ENCODE measurements around the gene SLC66A3.

The SLC66A3 gene

DNA sequence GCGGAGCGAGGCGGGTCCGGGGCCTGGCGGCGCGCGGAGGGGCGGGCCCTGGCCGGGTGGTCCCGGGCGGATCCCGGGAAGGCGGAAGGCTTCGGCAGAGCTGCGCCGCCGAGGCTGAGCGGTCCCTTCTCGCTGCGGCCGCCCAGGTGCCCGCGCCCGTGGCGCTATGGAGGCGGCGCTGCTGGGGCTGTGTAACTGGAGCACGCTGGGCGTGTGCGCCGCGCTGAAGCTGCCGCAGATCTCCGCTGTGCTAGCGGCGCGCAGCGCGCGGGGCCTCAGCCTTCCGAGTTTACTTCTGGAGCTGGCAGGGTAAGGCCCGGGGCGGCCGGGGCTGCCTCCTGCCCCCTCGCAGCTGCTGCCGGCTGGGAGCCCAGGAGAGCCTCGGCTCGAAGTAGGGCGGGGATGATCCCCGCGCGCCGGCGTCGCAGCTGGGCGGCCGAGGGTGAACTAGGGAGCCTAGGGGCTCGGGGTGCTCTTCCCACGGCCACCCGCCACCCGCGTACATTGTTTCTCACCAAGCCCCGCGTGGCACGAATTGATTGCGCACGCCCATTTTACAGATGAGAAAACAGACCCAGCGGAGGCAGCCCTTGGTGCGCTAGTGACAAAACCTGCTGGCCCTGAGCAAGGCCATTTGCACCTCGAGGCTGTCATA lies at the start of gene SLC66A3:
Gene SLC66A3, plus strand, starts transcription at position 87 of the 655 bp plus-strand sequence. Its CDS starts 80 bp downstream, at position 167.
- DNase-seq: peak; percentile 80

DNA sequence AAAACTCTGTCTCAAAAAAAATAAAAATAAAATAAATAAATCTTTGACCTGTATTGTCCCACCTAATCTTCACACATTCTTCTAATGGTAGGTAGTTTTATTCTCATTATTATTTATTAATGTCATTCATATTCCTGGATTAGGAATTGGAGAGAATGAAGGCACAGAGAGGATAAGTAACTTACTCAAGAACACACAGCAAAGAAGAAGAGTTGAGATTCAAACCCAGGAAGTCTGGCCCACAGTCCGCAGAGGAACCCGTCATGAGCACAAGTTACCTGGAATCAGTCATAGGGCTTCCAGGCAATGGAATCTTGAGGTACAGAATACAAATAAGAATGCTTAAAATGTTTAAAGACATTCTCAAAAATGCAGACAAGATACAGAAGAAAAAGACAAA lies 46.3 kb upstream of the SLC66A3 start:
- no peak for DNase-seq

DNA sequence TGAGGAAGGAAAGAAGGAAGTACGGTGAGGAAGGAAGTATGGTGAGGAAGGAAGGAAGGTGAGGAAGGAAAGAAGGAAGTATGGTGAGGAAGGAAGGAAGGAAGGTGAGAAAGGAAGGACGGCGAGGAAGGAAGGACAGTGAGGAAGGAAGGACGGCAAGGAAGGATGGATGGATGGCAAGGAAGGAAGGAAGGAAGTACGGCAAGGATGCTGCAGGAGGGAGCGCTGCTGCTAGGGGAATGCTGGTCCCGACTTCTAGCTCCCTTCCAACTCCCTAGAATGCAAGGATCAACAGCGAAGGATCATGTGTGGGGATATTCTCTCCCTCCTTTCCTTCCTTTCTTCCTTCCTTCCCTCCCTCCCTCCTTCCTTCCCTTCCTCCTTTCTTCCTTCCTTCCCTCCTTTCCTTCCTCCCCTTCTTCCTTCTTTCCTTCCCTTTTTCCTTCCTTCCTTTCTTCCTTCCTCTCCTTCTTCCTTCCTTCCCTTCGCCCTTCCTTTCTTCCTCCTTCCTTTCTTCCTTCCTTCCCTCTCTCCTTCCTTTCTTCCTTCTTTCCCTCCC lies 42.3 kb upstream of the SLC66A3 start:
- no peak for DNase-seq

DNA sequence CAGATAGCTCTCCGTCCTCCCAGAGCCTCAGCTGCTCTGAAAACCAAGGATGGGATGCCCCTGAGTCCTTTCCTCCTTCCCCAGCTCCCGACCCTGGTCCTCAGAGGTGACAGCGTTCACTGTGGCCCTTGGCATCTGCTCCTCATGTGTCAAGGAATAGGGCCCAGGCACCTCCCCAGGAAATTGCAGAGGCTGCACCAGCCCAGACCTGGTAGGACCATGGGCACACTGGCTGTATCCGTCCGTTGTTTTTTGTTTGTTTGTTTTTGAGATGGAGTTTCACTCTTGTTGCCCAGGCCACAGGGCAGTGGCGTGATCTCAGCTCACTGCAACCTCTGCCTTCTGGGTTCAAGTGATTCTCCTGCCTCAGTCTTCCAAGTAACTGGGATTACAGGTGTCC lies 37.5 kb upstream of the SLC66A3 start:
- no peak for DNase-seq

DNA sequence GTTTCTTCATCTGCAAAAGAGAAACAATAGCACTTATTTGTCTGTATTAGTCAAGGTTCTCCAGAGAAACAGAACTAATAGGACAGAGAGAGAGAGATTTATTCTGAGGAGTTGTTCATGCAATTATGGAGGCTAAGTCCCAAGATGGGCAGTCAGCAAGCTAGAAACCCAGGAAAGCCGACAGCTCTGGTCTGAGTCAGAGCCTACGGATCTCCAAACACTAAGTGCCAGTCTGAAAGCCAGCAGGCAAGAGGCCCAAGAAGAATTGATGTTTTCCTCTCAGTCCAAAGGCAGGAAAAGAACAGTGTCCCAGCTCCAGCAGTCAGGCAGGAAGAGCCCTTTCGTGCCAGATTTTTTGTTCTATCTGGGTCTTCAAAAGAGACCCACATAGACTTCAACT lies 36.5 kb upstream of the SLC66A3 start:
- DNase-seq: no peak

DNA sequence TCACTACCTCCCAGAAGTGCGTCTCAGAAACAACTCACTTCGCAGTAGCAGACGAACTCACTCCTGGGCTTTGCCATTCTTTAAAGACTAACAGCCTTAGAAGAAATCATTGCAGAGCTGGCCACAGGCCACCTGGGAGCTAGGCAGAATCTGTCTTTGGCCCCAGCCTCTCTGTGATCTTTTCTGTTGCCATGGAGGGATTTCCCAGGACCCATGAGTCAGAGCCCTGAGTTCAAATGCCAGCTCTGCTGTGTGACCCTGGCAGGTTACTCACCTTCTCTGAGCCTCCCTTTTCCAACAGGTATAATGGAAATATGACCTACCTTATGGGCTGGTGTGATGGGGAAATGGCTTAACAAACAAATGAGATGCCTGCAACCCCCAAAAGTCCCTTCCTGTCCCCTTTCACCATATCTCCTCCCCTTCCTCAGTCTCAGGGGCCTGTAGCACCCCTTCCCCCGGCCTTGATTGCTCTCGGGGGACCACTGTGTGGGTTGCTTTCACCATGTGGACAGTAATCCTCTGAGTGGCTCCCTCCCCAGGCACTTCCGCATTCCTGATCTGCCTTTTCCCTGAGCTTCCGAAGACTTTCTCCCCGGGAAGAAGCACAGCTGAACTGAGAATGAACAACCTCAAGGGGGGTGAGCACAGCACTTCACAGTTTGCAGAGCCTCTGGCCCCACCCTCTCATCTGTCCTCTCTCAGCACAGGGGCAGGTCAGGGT lies 34.0 kb upstream of the SLC66A3 start:
- DNase-seq: no peak

DNA sequence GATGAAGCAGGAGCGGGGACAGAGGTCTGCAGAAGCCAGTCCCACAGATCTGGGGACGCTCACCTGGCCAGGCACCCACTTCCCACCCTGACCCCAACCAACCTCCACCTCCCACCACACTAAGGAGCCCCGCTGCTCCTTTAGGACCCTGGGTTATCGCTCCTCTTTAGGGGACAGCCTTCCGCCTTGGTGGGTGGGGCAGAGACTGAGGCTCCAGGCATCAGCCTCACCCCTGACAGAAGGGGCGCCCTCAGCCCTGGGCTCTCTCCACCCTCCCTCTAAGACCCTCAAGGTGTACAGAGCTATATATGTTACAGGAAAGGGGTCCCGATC lies 33.5 kb upstream of the SLC66A3 start:
- no peak for DNase-seq

DNA sequence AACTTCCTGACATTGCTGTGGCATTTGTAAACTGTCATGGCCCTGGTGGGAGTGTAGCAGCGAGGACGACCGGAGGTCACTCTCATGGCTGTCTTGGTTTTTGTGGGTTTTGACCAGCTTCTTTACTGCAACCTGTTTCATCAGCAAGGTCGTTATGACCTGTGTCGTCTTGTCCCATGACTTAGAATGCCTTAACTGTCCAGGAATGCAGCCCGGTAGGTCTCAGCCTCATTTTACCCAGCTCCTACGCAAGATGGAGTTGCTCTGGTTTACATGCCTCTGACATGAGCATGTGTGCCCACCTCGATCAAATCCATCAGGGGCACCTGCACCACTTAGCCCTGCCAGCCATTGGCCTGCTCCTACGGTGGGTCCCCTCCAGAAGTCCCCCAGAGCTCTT lies 32.9 kb upstream of the SLC66A3 start:
- DNase-seq: no peak

DNA sequence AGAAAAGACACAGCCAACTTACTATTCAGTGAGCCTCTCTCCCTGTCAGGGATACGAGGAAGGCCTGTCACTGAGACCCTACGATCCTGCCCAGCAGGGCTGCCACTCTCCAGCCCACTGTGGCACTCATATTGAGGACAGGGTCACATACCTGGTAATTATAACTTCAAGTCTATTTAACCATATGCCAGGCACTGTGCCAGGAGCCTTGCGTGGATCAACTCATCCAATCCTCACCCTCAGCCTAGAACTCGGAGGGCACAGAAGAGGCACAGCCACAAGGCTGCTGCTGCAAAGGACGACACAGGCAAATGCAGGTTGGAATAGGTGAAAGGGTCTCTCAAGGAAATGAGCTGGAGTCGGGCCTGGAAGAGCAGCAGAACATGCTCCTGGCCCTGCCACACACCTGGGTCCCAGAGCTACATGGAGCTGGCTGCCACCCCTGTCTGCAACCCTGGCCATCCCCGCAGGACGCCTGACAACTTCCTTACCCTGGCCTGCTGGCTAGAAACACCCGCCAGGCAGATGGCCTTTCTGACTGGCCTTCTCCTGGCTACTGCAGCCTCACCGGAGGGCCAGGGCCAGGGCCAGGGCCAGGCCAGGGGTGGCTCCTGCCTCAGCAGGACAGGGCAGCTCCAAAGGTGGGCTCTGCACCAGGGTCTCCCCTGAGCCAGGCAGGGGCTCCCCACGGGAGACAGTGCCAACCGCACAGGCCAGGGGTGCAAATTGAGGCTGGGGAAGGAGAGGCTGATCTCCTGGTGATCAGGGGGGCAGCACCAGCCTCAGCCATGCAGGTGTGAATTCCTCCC lies 32.1 kb upstream of the SLC66A3 start:
- no peak for DNase-seq

DNA sequence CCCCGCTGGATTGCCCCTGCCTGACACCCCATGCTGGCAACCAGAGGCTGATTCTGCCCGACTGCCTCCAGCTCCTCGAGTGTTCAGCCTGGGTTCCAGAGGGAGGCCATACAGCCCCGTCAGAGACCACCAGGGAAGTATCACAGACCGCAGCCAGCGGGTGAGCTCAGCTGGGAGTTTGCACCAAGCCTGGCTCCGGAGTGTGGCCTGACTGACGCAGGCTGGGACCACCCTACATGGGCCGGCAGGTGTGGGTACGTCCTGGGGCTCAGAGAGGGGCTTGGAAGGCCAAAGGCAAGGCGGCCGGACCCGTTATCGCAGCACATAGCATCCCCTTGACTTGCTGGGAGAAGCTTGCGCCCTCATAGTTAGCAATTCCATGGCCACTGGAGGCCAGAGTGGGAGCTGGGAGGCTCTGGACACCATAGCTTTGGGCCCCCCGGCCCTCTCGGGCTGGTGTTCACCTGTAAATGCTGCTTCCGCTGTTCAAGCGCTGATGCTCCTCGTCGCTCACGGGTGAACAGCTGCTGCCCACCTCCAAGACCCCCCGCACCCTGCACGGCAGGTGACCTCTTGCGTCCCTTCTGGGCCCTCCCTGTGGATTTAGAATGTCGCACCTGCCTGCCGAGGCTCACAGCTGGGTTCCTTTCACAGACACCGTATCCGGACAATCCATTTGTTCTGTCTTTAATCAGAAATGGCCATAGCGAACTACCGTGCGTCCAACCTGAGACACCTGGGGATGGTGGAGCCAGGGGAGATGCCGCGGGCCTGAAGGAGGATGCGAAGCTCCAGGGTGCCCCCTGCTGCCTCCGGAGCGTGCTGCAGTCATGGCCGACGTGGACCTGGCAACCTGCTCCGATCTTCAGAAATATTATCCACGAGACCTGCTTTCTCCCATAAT lies 31.2 kb upstream of the SLC66A3 start:
- DNase-seq: peak; percentile 44

DNA sequence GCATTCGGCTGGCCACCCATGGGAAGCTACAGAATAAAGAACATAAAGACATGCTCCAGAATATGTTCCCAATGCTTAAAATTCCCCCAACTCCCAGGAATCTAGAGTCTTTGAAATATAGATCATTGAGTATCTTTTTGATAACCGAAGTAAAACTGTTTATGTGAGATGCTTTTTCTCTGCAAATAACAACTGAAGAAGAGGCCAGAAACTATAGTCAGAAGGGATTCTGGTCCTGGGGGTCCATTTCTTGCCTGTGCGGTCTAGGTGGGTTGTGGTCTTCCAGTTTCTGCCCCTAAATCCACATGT lies 30.6 kb upstream of the SLC66A3 start:
- no peak for DNase-seq

DNA sequence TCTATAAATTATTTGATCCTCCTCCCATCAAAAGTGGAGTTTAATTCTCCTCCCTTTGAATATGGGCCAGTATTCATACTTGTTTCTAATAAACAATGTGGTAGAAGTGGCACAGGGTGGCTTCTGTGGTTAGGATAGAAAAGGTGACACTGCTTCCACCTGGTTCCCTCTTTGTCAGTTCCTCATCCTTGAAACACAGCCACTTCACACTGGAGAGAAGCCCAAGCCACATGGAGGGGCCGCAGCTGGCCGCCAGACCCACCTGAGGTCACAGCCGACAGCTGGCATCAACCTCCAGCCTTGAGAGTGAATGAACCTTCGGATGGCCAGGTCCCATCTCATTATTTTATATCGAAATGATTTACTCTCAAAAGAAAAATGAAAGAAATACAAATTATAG lies 27.5 kb upstream of the SLC66A3 start:
- no peak for DNase-seq

DNA sequence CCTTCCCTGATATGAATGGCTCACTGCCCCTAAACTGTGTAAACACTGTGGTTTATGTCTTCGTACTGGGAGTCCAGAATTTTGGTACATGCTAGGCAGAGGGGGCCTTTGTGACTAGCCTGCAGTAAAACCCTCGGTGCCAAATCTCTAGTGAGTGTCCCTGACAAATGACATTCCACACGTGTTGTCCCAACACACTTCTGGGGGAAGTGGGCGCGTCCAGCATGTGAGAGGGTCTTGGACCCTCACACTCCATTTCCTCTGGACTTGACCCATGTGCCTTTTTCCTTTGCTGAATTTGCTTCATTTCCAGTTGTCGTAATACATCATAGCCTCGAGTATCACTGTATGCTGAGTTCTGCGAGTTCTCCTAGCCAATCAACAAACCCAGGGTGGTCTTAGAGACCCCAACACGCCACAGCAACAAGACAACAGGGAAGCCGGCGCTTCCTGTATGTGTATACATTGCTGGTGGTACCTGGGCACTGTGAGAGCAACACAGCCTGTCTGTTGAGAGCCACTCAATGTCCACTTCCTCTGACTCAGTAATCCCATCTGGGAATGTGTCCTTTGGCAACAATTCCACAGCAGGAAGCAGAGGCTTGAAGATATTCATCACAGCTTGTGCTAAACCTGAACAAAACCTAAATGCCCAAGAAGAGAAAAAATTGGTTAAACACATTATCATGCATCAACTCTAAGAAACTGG lies 26.9 kb upstream of the SLC66A3 start:
- DNase-seq: no peak

DNA sequence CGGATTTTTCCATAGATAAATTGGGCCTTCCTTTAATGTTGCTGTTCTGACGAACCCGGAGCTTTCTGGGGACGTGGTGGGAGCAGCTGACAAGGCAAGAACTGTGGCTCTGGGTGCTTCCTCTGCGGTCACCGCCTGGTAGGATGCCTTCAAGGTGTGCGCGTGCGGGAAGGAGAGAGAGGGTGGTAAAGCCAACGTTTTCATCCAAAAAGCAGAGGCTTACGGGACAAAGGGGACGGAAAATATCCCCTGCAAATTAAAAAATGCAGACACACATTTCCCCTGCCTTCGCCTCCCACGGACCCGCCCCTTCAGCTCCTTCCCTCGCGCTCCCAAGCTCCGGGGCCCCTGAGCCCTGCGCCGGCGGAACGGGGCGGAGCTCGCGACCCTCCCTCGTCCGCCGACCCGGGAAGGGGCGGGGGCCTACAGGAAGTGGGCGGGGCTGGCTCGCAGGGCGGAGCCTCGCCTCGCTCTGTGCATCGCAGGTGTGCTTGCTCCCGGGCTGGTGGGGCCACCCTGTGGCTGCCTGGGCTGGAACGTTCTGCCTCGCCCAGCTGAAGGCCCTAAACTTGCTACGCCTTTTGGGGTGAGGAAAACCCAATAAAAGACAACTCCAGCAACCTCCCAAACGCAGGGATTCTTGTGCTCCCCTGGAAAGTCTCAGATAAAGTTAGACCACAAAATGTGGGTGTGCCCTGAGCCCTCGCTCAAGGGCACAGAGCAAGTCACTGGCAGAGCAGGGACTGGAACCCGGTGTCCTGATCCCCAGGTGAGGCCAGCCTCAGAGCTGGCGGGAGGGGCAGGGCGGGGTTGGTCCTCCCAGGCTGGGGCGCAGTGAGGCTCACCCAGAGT lies 25.4 kb upstream of the SLC66A3 start:
- peak; percentile 65 for DNase-seq

DNA sequence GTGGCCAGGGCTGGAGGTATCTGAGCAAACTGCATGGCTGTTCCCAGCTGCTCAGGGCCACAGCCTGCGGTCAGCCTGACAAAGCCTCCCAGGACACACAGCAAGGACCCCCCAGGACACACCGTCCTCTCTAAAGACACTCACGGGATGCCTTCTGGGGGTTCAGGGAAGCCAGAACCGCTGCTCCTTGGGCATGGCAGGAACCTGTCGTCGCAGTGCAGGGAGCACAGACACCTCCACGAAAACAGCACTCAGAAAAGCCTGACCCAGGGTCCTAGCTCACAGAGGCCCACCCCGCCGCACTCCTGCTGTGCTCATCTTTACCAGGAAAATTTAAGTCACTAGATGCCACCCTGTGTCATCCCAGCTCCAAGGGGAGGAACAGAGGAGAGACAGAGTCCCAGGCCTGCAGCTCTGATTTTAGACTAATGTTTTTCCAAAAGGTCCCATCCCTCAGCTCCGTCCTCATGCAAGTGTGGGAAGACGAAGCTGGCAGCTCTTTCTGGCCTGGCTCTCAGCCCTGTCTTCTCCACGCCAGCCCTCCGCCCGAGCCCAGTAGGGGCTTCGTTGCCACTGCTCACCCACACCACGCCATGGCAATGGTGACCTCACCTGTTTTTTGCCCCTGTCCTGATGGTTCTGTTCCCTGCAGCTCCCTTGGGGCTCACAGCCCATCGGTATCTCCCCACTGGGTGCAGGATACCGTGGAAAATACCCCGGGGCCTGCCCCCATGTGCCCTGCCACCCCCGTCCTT lies 23.9 kb upstream of the SLC66A3 start:
- DNase-seq: no peak

DNA sequence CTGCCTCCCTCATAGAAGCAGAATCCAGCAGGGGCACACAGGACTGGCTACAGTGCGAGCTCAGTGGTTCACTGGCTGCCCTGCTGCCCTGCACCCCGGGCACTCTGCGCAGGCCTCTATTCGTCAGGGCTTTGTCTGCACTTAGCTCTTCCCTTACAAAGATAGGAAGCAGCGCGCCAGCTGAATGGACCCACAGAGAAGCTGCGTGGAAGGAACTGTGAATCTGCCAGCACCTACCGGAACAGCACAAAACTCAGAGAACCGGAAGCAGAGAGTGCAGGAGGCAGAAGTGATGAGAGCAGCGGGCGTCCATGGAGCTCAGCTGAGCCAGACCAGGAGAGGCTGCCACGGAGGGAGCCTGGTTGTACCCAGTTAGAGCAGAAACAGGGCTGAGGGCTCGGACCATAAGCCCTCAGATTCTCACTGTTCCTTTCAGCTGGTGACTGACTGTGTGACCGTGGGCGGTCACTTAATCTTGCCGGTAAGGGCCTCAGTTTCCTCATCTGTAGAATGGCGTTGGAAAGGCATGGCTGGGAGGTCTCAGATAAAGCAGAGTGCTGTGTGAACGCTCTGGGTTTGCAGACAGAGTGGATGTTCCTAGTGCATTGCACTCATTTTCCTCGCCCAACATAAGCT lies 23.1 kb upstream of the SLC66A3 start:
- no peak for DNase-seq

DNA sequence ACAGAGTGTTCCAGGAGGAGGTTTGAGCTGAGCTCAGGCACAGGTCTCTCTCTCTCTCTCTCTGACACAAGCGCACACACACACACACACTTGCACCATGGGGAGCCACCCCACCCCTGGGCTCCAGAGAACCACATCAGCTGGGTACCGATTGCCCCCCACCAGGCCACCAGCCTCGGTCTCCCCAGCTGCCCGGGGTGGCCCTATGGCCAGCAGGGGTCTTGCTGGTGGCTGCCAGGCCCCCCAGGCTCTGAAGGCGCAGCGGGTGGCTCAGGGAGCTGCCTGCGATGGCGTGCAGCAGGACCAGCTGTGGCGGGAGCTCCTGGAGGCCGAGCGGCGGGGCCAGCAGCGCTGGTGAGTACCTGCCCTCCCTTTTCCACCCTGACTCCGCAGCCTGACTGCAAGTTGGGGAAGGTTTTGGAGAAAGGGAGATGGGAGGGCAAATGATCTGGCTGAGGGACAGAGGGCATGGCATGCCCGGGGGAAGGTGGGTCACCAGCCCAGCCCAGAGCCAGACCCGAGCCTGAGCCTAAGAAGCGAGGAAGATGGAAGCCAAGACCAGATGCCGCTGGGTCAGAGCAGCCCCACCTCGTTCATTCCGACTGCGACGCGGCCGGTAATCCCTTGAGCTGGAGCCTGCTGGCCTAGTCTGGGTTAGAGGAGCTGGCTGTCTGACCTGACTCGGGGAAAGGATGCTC lies 21.9 kb upstream of the SLC66A3 start:
- no peak for DNase-seq

DNA sequence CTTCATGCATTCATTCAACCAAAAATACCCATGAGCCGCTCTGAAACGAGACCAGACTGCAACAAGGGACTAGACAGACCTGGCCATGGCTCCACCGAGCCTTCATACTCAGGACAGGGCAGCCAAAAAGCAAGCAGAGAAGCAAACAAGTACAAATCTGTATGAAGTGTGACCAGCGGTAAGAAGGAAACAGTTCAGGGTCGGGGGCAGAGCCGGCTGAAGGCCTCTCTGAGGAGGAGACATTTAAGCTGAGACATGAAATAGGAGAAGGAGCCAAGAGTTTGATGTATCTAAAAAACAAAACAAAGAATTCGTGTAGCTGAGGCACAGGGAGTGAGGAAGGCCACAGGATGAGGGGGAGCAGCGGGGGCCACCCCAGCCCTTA lies 21.3 kb upstream of the SLC66A3 start:
- DNase-seq: no peak

DNA sequence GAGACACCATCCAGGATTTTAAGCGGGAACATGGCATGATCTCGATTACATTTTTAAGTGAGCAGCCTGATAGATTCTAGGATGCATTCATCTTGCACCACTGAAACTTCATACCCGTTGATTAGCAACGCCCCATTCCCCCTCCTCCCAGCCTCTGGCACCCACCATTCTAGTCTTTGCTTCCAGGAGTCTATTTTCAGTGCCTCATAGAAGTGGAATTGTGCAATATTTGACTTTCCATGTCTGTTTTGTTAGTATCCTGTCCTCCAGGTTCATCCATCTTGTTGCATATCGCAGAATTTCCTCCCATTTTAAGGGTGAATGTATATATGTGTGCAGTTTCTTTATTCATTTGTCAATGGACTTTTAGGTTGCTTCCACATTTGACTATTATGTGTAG lies 20.9 kb upstream of the SLC66A3 start:
- no peak for DNase-seq

Data from SHP77 treated with DMSO at 0.1 percent for 48 hours (cell line).